ENCODE measurements around the gene STX2. TPM values are rescaled to one million over a fixed set of nuclear protein-coding genes. Genes with fewer than 3 reads are reported as not detected.
A peak's percentile ranks its signal among the peaks of the same experiment; 100 is the strongest.

Gene STX2
- total and polyA plus RNA-seq, 2 experiments from 2014 or later, result 16.4 to 35.4 TPM

DNA sequence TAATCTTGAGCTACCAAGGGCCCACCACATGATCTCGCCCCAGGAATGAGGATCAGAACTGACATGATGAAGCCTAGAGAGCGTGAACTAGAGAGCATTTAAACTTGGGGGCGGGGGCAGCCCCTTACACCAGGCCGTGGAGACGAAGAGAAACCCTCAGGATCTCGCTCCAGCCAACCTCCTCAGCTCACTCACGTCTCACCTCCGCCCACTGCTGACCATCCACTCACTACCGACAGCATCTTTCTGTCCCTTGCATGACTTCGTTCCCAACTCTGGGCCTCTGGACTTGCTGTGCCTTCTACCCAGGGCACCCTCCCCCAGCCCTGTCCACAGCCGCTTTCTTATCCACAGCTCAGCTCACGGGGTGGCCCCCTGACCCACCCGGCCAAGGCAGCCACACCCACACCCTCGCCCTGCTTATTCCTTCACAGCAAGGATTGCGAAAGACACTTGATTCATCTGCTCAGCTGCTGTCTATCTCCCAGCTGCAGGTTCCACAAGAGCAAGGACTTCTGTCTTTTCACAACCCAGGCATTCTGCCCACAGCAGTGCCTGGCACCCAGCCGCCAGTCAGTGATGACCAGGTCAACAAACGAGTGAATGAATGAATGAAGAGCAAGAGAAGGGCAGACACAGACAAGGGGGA lies 6.4 kb downstream of the STX2 start (continued):
- TF ChIP-seq, protein P1, sequence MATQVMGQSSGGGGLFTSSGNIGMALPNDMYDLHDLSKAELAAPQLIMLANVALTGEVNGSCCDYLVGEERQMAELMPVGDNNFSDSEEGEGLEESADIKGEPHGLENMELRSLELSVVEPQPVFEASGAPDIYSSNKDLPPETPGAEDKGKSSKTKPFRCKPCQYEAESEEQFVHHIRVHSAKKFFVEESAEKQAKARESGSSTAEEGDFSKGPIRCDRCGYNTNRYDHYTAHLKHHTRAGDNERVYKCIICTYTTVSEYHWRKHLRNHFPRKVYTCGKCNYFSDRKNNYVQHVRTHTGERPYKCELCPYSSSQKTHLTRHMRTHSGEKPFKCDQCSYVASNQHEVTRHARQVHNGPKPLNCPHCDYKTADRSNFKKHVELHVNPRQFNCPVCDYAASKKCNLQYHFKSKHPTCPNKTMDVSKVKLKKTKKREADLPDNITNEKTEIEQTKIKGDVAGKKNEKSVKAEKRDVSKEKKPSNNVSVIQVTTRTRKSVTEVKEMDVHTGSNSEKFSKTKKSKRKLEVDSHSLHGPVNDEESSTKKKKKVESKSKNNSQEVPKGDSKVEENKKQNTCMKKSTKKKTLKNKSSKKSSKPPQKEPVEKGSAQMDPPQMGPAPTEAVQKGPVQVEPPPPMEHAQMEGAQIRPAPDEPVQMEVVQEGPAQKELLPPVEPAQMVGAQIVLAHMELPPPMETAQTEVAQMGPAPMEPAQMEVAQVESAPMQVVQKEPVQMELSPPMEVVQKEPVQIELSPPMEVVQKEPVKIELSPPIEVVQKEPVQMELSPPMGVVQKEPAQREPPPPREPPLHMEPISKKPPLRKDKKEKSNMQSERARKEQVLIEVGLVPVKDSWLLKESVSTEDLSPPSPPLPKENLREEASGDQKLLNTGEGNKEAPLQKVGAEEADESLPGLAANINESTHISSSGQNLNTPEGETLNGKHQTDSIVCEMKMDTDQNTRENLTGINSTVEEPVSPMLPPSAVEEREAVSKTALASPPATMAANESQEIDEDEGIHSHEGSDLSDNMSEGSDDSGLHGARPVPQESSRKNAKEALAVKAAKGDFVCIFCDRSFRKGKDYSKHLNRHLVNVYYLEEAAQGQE (IDR thresholded peaks at IDR 0.05; ENCODE audit: unreplicated experiment), result no peak

DNA sequence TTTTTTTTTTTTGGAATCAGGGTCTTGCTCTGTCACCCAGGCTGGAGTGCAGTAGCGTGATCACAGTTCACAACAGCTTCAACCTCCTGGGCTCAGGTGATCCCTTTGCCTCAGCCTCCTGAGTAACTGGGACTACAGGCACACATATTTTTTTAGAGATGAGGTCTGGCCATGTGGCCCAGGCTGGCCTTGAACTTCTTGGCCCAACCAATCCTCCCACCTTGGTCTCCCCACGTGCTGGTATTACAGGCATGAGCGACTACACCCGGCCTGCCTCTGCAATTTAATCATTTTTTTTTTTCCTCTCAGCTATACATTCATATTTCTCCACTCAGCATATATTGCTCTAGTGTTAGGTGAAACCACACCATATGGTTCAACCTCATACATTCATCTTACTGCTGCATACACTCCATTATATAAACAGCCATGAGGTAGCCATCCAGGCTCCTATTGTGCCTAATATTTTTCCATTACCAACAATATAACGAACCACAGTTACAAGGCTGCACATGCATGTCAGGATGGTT lies 7.1 kb downstream of the STX2 start:
- Histone ChIP-seq H3K4me1 (ENCODE audit: insufficient read depth) (peaks cover 44% of the 10 kb centered on the region), H3K4me3 (no peak overlapping the region), H3K27me3 (ENCODE audit: insufficient read depth) (no peaks in the 10 kb centered on the region), H3K4me2 (no peak overlapping the region), H3K36me3 (ENCODE audit: insufficient read depth) (no peaks in the 10 kb centered on the region), H2AFZ (no peak overlapping the region), H3K27ac (ENCODE audit: low read depth) (no peak overlapping the region), H3K79me2 (replicated peaks; ENCODE audit: insufficient read depth) (peaks cover 64% of the 10 kb centered on the region), H4K20me1 (replicated peaks; ENCODE audit: insufficient read depth) (no peaks in the 10 kb centered on the region), H3K9me2 (ENCODE audit: insufficient read depth) (no peaks in the 10 kb centered on the region), H3F3A (replicated peaks; ENCODE audit: low read depth) (no peaks in the 10 kb centered on the region; the same call in 1 of the 2 replicates)
- Mint-ChIP-seq H3K9me3 (peaks cover 4% of the 10 kb centered on the region; the same call in 1 of the 3 replicates), H3K27ac (peak overlapping the region; percentile 11; the same call in 1 of the 2 replicates), H3K4me3 (no peak overlapping the region), H3K36me3 (ENCODE audit: low read depth) (peaks cover 7% of the 10 kb centered on the region), H3K4me1 (peaks cover 57% of the 10 kb centered on the region), H3K27me3 (ENCODE audit: insufficient read depth, low read depth, poor library complexity) (no peaks in the 10 kb centered on the region)
- DNase-seq (ENCODE audit: low spot score) (no peak), ATAC-seq (no peak)
- TF ChIP-seq EZH2phosphoT487 (IDR thresholded peaks at IDR 0.05; ENCODE audit: unreplicated experiment) (no peak), ZNF114 (CRISPR knock-in tag; IDR thresholded peaks at IDR 0.05) (no peak), JUNB (IDR thresholded peaks at IDR 0.05; ENCODE audit: unreplicated experiment) (no peak), POLR2AphosphoS5 (IDR thresholded peaks at IDR 0.05; ENCODE audit: low read depth) (no peak), NANOG (IDR thresholded peaks at IDR 0.05; ENCODE audit: borderline replicate concordance) (no peak)
- TF ChIP-seq, protein P2, sequence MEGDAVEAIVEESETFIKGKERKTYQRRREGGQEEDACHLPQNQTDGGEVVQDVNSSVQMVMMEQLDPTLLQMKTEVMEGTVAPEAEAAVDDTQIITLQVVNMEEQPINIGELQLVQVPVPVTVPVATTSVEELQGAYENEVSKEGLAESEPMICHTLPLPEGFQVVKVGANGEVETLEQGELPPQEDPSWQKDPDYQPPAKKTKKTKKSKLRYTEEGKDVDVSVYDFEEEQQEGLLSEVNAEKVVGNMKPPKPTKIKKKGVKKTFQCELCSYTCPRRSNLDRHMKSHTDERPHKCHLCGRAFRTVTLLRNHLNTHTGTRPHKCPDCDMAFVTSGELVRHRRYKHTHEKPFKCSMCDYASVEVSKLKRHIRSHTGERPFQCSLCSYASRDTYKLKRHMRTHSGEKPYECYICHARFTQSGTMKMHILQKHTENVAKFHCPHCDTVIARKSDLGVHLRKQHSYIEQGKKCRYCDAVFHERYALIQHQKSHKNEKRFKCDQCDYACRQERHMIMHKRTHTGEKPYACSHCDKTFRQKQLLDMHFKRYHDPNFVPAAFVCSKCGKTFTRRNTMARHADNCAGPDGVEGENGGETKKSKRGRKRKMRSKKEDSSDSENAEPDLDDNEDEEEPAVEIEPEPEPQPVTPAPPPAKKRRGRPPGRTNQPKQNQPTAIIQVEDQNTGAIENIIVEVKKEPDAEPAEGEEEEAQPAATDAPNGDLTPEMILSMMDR (conservative IDR thresholded peaks at IDR 0.05; ENCODE audit: low read depth in 2 of 2), result no peak
- TF ChIP-seq, protein P1 (IDR thresholded peaks at IDR 0.05; ENCODE audit: unreplicated experiment), result no peak
- TF ChIP-seq, protein P3, sequence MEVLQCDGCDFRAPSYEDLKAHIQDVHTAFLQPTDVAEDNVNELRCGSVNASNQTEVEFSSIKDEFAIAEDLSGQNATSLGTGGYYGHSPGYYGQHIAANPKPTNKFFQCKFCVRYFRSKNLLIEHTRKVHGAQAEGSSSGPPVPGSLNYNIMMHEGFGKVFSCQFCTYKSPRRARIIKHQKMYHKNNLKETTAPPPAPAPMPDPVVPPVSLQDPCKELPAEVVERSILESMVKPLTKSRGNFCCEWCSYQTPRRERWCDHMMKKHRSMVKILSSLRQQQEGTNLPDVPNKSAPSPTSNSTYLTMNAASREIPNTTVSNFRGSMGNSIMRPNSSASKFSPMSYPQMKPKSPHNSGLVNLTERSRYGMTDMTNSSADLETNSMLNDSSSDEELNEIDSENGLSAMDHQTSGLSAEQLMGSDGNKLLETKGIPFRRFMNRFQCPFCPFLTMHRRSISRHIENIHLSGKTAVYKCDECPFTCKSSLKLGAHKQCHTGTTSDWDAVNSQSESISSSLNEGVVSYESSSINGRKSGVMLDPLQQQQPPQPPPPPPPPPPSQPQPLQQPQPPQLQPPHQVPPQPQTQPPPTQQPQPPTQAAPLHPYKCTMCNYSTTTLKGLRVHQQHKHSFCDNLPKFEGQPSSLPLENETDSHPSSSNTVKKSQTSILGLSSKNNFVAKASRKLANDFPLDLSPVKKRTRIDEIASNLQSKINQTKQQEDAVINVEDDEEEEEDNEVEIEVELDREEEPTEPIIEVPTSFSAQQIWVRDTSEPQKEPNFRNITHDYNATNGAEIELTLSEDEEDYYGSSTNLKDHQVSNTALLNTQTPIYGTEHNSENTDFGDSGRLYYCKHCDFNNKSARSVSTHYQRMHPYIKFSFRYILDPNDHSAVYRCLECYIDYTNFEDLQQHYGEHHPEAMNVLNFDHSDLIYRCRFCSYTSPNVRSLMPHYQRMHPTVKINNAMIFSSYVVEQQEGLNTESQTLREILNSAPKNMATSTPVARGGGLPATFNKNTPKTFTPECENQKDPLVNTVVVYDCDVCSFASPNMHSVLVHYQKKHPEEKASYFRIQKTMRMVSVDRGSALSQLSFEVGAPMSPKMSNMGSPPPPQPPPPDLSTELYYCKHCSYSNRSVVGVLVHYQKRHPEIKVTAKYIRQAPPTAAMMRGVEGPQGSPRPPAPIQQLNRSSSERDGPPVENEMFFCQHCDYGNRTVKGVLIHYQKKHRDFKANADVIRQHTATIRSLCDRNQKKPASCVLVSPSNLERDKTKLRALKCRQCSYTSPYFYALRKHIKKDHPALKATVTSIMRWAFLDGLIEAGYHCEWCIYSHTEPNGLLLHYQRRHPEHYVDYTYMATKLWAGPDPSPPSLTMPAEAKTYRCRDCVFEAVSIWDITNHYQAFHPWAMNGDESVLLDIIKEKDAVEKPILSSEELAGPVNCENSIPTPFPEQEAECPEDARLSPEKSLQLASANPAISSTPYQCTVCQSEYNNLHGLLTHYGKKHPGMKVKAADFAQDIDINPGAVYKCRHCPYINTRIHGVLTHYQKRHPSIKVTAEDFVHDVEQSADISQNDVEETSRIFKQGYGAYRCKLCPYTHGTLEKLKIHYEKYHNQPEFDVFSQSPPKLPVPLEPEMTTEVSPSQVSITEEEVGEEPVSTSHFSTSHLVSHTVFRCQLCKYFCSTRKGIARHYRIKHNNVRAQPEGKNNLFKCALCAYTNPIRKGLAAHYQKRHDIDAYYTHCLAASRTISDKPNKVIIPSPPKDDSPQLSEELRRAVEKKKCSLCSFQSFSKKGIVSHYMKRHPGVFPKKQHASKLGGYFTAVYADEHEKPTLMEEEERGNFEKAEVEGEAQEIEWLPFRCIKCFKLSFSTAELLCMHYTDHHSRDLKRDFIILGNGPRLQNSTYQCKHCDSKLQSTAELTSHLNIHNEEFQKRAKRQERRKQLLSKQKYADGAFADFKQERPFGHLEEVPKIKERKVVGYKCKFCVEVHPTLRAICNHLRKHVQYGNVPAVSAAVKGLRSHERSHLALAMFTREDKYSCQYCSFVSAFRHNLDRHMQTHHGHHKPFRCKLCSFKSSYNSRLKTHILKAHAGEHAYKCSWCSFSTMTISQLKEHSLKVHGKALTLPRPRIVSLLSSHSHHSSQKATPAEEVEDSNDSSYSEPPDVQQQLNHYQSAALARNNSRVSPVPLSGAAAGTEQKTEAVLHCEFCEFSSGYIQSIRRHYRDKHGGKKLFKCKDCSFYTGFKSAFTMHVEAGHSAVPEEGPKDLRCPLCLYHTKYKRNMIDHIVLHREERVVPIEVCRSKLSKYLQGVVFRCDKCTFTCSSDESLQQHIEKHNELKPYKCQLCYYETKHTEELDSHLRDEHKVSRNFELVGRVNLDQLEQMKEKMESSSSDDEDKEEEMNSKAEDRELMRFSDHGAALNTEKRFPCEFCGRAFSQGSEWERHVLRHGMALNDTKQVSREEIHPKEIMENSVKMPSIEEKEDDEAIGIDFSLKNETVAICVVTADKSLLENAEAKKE (CRISPR knock-in tag; IDR thresholded peaks at IDR 0.05), result no peak

All from GM23338 (cell line).